ENCODE results near the gene MIPEP. TPM values are rescaled to one million over a fixed set of nuclear protein-coding genes. Genes with fewer than 3 reads are reported as not detected.

MIPEP gene
- total and polyA plus RNA-seq, 11 donors = 21.5 to 88.1 (median 42.1) TPM

- TF ChIP-seq POLR2A (IDR thresholded peaks at IDR 0.05) (no peak), CTCF (IDR thresholded peaks at IDR 0.05) (no peak)
- WGBS, 4 donors = 75 to 80% (median 78%) methylated on average over 4 of the region's 4 CpGs
- intact Hi-C loops (cut with DNase I) = no loop called here
- Histone ChIP-seq H3K27me3 (no peaks in the 10 kb centered on the region), H3K4me3 (no peak overlapping the region), H3K9me3 (no peaks in the 10 kb centered on the region), H3K4me1 (peaks cover 0 to 4% (median 0%) of the 10 kb centered on the region in 12 donors), H3K27ac (no peak overlapping the region), H3K36me3 (peaks cover 0 to 8% (median 0%) of the 10 kb centered on the region in 9 donors)
- ATAC-seq (no peak), DNase-seq (no peak)
Measured at GRCh38 chr13:23817830-23818229, 71.4 kb downstream of the MIPEP start.

GRCh38 chr13:23817136-23817535 lies 72.1 kb downstream of the MIPEP start:
- TF ChIP-seq CTCF (IDR thresholded peaks at IDR 0.05) (no peak), POLR2A (IDR thresholded peaks at IDR 0.05) (no peak)
- peaks cover 0 to 4% (median 0%) of the 10 kb centered on the region in 12 donors for H3K4me1 ChIP-seq
- H3K4me3 ChIP-seq = no peak overlapping the region
- DNase-seq (no peak), ATAC-seq (no peak)
- no peaks in the 10 kb centered on the region for H3K9me3 ChIP-seq
- intact Hi-C loops (cut with DNase I) = no loop called here
- H3K27me3 ChIP-seq = no peaks in the 10 kb centered on the region
- H3K27ac ChIP-seq = no peak overlapping the region
- H3K36me3 ChIP-seq = peaks cover 0 to 8% (median 0%) of the 10 kb centered on the region in 9 donors
- 84 to 94% (median 90%) methylated on average over 2 of the region's 2 CpGs for WGBS, 4 donors

GRCh38 chr13:23813635-23814034 lies 75.6 kb downstream of the MIPEP start:
- H3K9me3 ChIP-seq = no peaks in the 10 kb centered on the region
- WGBS, 4 donors = 95 to 99% (median 96%) methylated on average over 3 of the region's 3 CpGs
- H3K4me3 ChIP-seq = no peak overlapping the region
- ATAC-seq (no peak), DNase-seq (no peak)
- H3K4me1 ChIP-seq = peaks cover 0 to 4% (median 0%) of the 10 kb centered on the region in 12 donors
- intact Hi-C loops (cut with DNase I) = no loop called here
- no peak for TF ChIP-seq POLR2A (IDR thresholded peaks at IDR 0.05)
- TF ChIP-seq CTCF (IDR thresholded peaks at IDR 0.05) = no peak
- H3K27ac ChIP-seq = no peak overlapping the region
- peaks cover 0 to 5% (median 0%) of the 10 kb centered on the region in 9 donors for H3K36me3 ChIP-seq
- H3K27me3 ChIP-seq = no peaks in the 10 kb centered on the region

- 66 to 90% (median 81%) methylated on average over 3 of the region's 3 CpGs for WGBS, 4 donors
- H3K27me3 ChIP-seq = no peaks in the 10 kb centered on the region
- H3K36me3 ChIP-seq = peaks cover 0 to 7% (median 0%) of the 10 kb centered on the region in 9 donors
- ATAC-seq = no peak
- intact Hi-C loops (cut with DNase I) = no loop called here
- no peaks in the 10 kb centered on the region for H3K9me3 ChIP-seq
- TF ChIP-seq CTCF (IDR thresholded peaks at IDR 0.05) (no peak), POLR2A (IDR thresholded peaks at IDR 0.05) (no peak)
- H3K4me3 ChIP-seq = no peak overlapping the region
- DNase-seq = no peak
- no peak overlapping the region for H3K27ac ChIP-seq
- peaks cover 0 to 3% (median 0%) of the 10 kb centered on the region in 12 donors for H3K4me1 ChIP-seq
Measured at GRCh38 chr13:23811366-23812062, 77.7 kb downstream of the MIPEP start.
